LHCN-M2 (cell line): ENCODE measurements around the gene FBH1. TPM values are rescaled to one million over a fixed set of nuclear protein-coding genes. Genes with fewer than 3 reads are reported as not detected.
"Not testable (repeated sequence)": the region's sequence is repeated elsewhere in the genome, so short reads cannot be mapped to it uniquely, and the experiment has no call there.

Source experiments
- DNase-seq: peaks from one replicate; pipeline ENCODE4 v3.0.0-alpha.2; 2012; ENCODE audit warnings: low read depth
- total RNA-seq: library from RNA; depleted of rRNA; stranded (reverse); fragments of >200 nt; gene quantifications from 2 replicates; pipeline ENCODE4 v1.2.3, GENCODE V29; 2014

The FBH1 gene
- total RNA-seq, 1 experiment from 2014 or later = 77.7 TPM

- peak; percentile 69 for DNase-seq
Measured at GRCh38 chr10:5873515-5873995, 16.5 kb upstream of the FBH1 start.

- no peak for DNase-seq
Measured at GRCh38 chr10:5876181-5876768, 13.8 kb upstream of the FBH1 start.

- not testable (repeated sequence) for DNase-seq
Measured at GRCh38 chr10:5877041-5877440, 13.0 kb upstream of the FBH1 start.

- no peak for DNase-seq
Measured at GRCh38 chr10:5882961-5883360, 7.1 kb upstream of the FBH1 start.

- no peak for DNase-seq
Measured at GRCh38 chr10:5885619-5886018, 4.4 kb upstream of the FBH1 start.

GRCh38 chr10:5887029-5887428 is 3.0 kb upstream of the FBH1 start:
- no peak for DNase-seq

GRCh38 chr10:5887641-5888040 is 2.4 kb upstream of the FBH1 start:
- DNase-seq = no peak

GRCh38 chr10:5888351-5888750 is 1.7 kb upstream of the FBH1 start:
- no peak for DNase-seq

- DNase-seq = no peak
Measured at GRCh38 chr10:5888843-5889623, 1.0 kb upstream of the FBH1 start.

- peak; percentile 19 for DNase-seq
Measured at GRCh38 chr10:5890452-5890915, 441 bp downstream of the FBH1 start.

- DNase-seq = no peak
Measured at GRCh38 chr10:5891009-5891408, 966 bp downstream of the FBH1 start.

- DNase-seq = no peak
Measured at GRCh38 chr10:5892007-5892406, 2.0 kb downstream of the FBH1 start.

GRCh38 chr10:5893321-5893720 is 3.3 kb downstream of the FBH1 start:
- DNase-seq = no peak

GRCh38 chr10:5894403-5894802 is 4.4 kb downstream of the FBH1 start:
- DNase-seq = no peak

GRCh38 chr10:5894873-5895272 is 4.8 kb downstream of the FBH1 start:
- DNase-seq = no peak

- DNase-seq = no peak
Measured at GRCh38 chr10:5895365-5895764, 5.3 kb downstream of the FBH1 start.

- no peak for DNase-seq
Measured at GRCh38 chr10:5895804-5896203, 5.8 kb downstream of the FBH1 start.

- no peak for DNase-seq
Measured at GRCh38 chr10:5896208-5897052, 6.4 kb downstream of the FBH1 start.

- no peak for DNase-seq
Measured at GRCh38 chr10:5897053-5897340, 7.0 kb downstream of the FBH1 start.

GRCh38 chr10:5897504-5897903 is 7.5 kb downstream of the FBH1 start:
- no peak for DNase-seq

- no peak for DNase-seq
Measured at GRCh38 chr10:5898163-5898562, 8.1 kb downstream of the FBH1 start.

GRCh38 chr10:5900247-5900646 is 10.2 kb downstream of the FBH1 start:
- no peak for DNase-seq
